Endothelial cell of umbilical vein (primary cell): Measurements from ENCODE around the gene MAP2K7. TPM values are rescaled to one million over a fixed set of nuclear protein-coding genes. Genes with fewer than 3 reads are reported as not detected.

Experiments
- BruUV-seq: library from RNA; stranded (reverse); fragments of 400-500 nt; replicated peaks from 2 replicates; lab custom pipeline; 2021; lab: Mats Ljungman, UMichigan
- CTCF ChIA-PET: fragments of 300-600, 350-600 bp; sonication (Branson Sonifier 250); formaldehyde crosslinking; loops from one replicate; lab custom pipeline; 2021; ENCODE audit warnings: antibody characterized with exemption, inconsistent platforms; lab: Charles Lee
- POLR2A ChIA-PET: fragments of 300-600, 350-600 bp; sonication (Branson Sonifier 250); formaldehyde crosslinking; loops from one replicate; lab custom pipeline; 2021; ENCODE audit warnings: antibody characterized with exemption, inconsistent platforms; lab: Charles Lee
- DNase-seq: peaks from one replicate; pipeline ENCODE4 v3.0.0-alpha.2; 2011; ENCODE audit warnings: low read depth, low spot score
- FAIRE-seq: peaks from 2 replicates; lab custom pipeline; 2011; peaks lifted over from hg19 to GRCh38; lab: Jason Lieb, UNC
- H2AFZ ChIP-seq: 2 replicates; pipeline ENCODE4 v1.6.0; 2012; ENCODE audit warnings: low read depth, low read length, control low read depth, inconsistent platforms
- H3K27ac ChIP-seq: 2 replicates; pipeline ENCODE4 v1.5.1; 2011; ENCODE audit warnings: low read depth, mild to moderate bottlenecking, control low read depth, low read length, moderate library complexity; ENCODE audit not compliant: insufficient read depth
- H3K27me3 ChIP-seq, 2 experiments: 2 replicates each; pipeline versions ENCODE4 v1.6.0 to v1.6.1; 2011; ENCODE audit warnings: low read length in 2 of 2, mixed read lengths in 1 of 2; ENCODE audit not compliant: control insufficient read depth in 2 of 2, insufficient read depth in 2 of 2
- H3K36me3 ChIP-seq, 2 experiments: 2 replicates in 1 of 2; 3 replicates in 1 of 2; pipeline ENCODE4 v1.5.1; 2011; ENCODE audit warnings: low read length in 2 of 2, mild to moderate bottlenecking in 1 of 2, moderate library complexity in 1 of 2; ENCODE audit not compliant: control insufficient read depth in 2 of 2, insufficient read depth in 2 of 2; ENCODE audit errors: extremely low read depth in 1 of 2
- H3K4me1 ChIP-seq: 3 replicates; pipeline ENCODE4 v1.5.1; 2011; ENCODE audit warnings: mild to moderate bottlenecking, low read length; ENCODE audit not compliant: control insufficient read depth, insufficient read depth; ENCODE audit errors: extremely low read depth
- H3K4me2 ChIP-seq: 2 replicates; pipeline ENCODE4 v1.6.1; 2011; ENCODE audit warnings: low read length, control low read depth, mixed read lengths; ENCODE audit not compliant: insufficient read depth
- H3K4me3 ChIP-seq, 3 experiments: fragments of 200-600 bp in 1 of 3; sonication (generic), shearing (Covaris generic) in 1 of 3; replicated peaks in 1 of 3; 2 replicates each; pipeline ENCODE4 v1.5.1; 2011 to 2016; ENCODE audit warnings: control low read depth in 3 of 3, low read length in 3 of 3, mild to moderate bottlenecking in 2 of 3, inconsistent platforms in 1 of 3, low read depth in 1 of 3, moderate library complexity in 1 of 3; ENCODE audit not compliant: insufficient read depth in 1 of 3
- H3K79me2 ChIP-seq: 2 replicates; pipeline ENCODE4 v1.6.0; 2012; ENCODE audit warnings: low read length, inconsistent platforms; ENCODE audit not compliant: control insufficient read depth, insufficient read depth
- H3K9ac ChIP-seq: replicated peaks from 2 replicates; pipeline ENCODE3; 2011; ENCODE audit warnings: low read length, control low read depth; ENCODE audit not compliant: insufficient read depth; ENCODE audit errors: extremely low read depth
- H3K9me1 ChIP-seq: replicated peaks from 3 replicates; pipeline ENCODE4 v1.6.0; 2011; ENCODE audit warnings: mild to moderate bottlenecking, low read length; ENCODE audit not compliant: control insufficient read depth, insufficient read depth; ENCODE audit errors: extremely low read depth
- H3K9me3 ChIP-seq: replicated peaks from 2 replicates; pipeline ENCODE4 v1.5.1; 2012; ENCODE audit warnings: low read length, inconsistent platforms; ENCODE audit not compliant: control insufficient read depth, insufficient read depth
- H4K20me1 ChIP-seq: replicated peaks from 2 replicates; pipeline ENCODE3; 2011; ENCODE audit warnings: mild to moderate bottlenecking, low read length; ENCODE audit not compliant: control insufficient read depth, insufficient read depth; ENCODE audit errors: extremely low read depth
- CTCF ChIP-seq, 2 donors: IDR thresholded peaks; 1 replicate in 1 of 2; 2 replicates in 1 of 2; pipeline ENCODE4 v1.5.1; 2011; ENCODE audit warnings: low read length in 2 of 2, mild to moderate bottlenecking in 2 of 2, moderate library complexity in 2 of 2, control low read depth in 1 of 2, inconsistent platforms in 1 of 2, low read depth in 1 of 2; ENCODE audit not compliant: insufficient read depth in 1 of 2; ENCODE audit errors: extremely low read depth in 1 of 2
- EZH2 ChIP-seq: IDR thresholded peaks from 2 replicates; pipeline ENCODE4 v1.6.1; 2012; ENCODE audit warnings: borderline replicate concordance, low read depth, mild to moderate bottlenecking, moderate library complexity, low read length, inconsistent platforms; ENCODE audit not compliant: severe bottlenecking
- FOS ChIP-seq: IDR thresholded peaks from 2 replicates; pipeline ENCODE4 v1.6.1; 2011; ENCODE audit warnings: mild to moderate bottlenecking, low read length, moderate library complexity, borderline replicate concordance; ENCODE audit not compliant: insufficient read depth
- GATA2 ChIP-seq: IDR thresholded peaks from 2 replicates; pipeline ENCODE4 v1.7.0; 2011; ENCODE audit warnings: low read depth, mild to moderate bottlenecking, moderate library complexity, mixed read lengths, low read length; ENCODE audit not compliant: insufficient read length, insufficient read depth
- JUN ChIP-seq: IDR thresholded peaks from 2 replicates; pipeline ENCODE4 v1.6.1; 2011; ENCODE audit warnings: borderline replicate concordance, low read depth; ENCODE audit not compliant: insufficient read length, insufficient read depth
- MAX ChIP-seq: IDR thresholded peaks from 2 replicates; pipeline ENCODE4 v1.6.1; 2011; ENCODE audit not compliant: insufficient read depth, insufficient read length
- MYC ChIP-seq: IDR thresholded peaks from one replicate; pipeline ENCODE4 v1.6.1; 2011; ENCODE audit warnings: mild to moderate bottlenecking, low read depth, low read length
- POLR2A ChIP-seq: IDR thresholded peaks from 2 replicates; pipeline ENCODE4 v1.6.1; 2012; ENCODE audit warnings: low read depth, mild to moderate bottlenecking, control low read depth, low read length
- POLR2AphosphoS5 ChIP-seq: IDR thresholded peaks from 2 replicates; pipeline ENCODE4 v1.6.1; 2012; ENCODE audit warnings: low read depth, mild to moderate bottlenecking, control low read depth, low read length, moderate library complexity; ENCODE audit not compliant: insufficient read depth
- dilution Hi-C: fragments of 300-500 bp; cut with MboI; formaldehyde crosslinking; loops from one replicate; pipeline ENCODE4 v1.15.0; 2019; ENCODE audit warnings: low sequenced_read_pairs; ENCODE audit not compliant: extremely low pct_ligation_motif_present
- intact Hi-C: fragments of 100-400 bp; cut with micrococcal nuclease; formaldehyde crosslinking; loops from one replicate; pipeline ENCODE4 v1.10.0; 2022
- polyA plus RNA-seq, 4 experiments: library from polyadenylated mRNA; depleted of rRNA in 3 of 4; stranded (reverse) in 3 of 4; unstranded in 1 of 4; fragments of >200 nt; gene quantifications; 2 replicates each; pipeline versions ENCODE4 v1.2.1 to v1.2.3, GENCODE V29; 2011 to 2012; ENCODE audit warnings: missing spikeins in 1 of 4
- total RNA-seq: library from RNA; stranded (reverse); gene quantifications from 2 replicates; pipeline ENCODE4 v1.2.3, GENCODE V29; 2021

MAP2K7 gene
- total and polyA plus RNA-seq, 2 donors (not counting 3 experiments of a cell fraction or from before 2014, with no cell fraction given), result 13.8 to 36.0 TPM

- no peaks in the 10 kb centered on the region for H3K79me2 ChIP-seq
- H3K27ac ChIP-seq, result no peak overlapping the region
- no peaks in the 10 kb centered on the region for H3K27me3 ChIP-seq
- BruUV-seq, result no TSS peak
- H3K4me3 ChIP-seq, result no peak overlapping the region
- H3K4me1 ChIP-seq, result peaks cover 8% of the 10 kb centered on the region
- no peak overlapping the region for H3K9ac ChIP-seq
- H3K9me3 ChIP-seq, result no peaks in the 10 kb centered on the region
- TF ChIP-seq MYC, result no peak
- no peak for TF ChIP-seq MAX
- TF ChIP-seq POLR2A, result no peak
- TF ChIP-seq CTCF (IDR thresholded peaks at IDR 0.05; ENCODE audit: extremely low read depth in 1 of 2, insufficient read depth in 1 of 2, low read depth in 1 of 2, low read length in 2 of 2), result no peak
- no peak for TF ChIP-seq EZH2
- TF ChIP-seq FOS, result no peak
- no peak for TF ChIP-seq POLR2AphosphoS5
- no peak for TF ChIP-seq GATA2
- TF ChIP-seq JUN, result no peak
- no peaks in the 10 kb centered on the region for H3K36me3 ChIP-seq
- DNase-seq (no peak), FAIRE-seq (no peak)
- H4K20me1 ChIP-seq, result no peaks in the 10 kb centered on the region
- no peak overlapping the region for H3K4me2 ChIP-seq
- intact Hi-C loops (no loop called here), dilution Hi-C loops (no loop called here)
- CTCF ChIA-PET, result interaction anchor here (2.0 kb wide), 1 partner anchor 15 kb away, joined by 14 read pairs; no protein-coding TSS in a partner anchor
- POLR2A ChIA-PET, result interaction anchor here (0.7 kb wide), 1 partner anchor 1519 kb away, joined by 3 read pairs; no protein-coding TSS in a partner anchor
- H3K9me1 ChIP-seq, result no peaks in the 10 kb centered on the region
- no peak overlapping the region for H2AFZ ChIP-seq
Measured at GRCh38 chr19:7883796-7884570, 19.7 kb upstream of the MAP2K7 start.
